HepG2 (cell line): ENCODE measurements around the gene GLIS2. TPM values are rescaled to one million over a fixed set of nuclear protein-coding genes. Genes with fewer than 3 reads are reported as not detected.

Source experiments
- AHR ChIP-seq: IDR thresholded peaks from 2 replicates; pipeline ENCODE4 v1.6.1; 2018; ENCODE audit warnings: missing genetic modification reagents, missing compliant biosample characterization
- BRD4 ChIP-seq: sonication (generic); formaldehyde crosslinking; IDR thresholded peaks from 2 replicates; pipeline ENCODE4 v1.4.0; 2020; ENCODE audit warnings: missing genetic modification reagents
- CHD2 ChIP-seq: IDR thresholded peaks from 2 replicates; pipeline ENCODE4 v1.6.1; 2011; ENCODE audit warnings: low read depth, low read length, improper control_type of control experiment
- FOXP4 ChIP-seq: sonication (generic); formaldehyde crosslinking; IDR thresholded peaks from 2 replicates; pipeline ENCODE4 v1.4.0; 2020; ENCODE audit warnings: missing genetic modification reagents
- GABPA ChIP-seq, 2 experiments: IDR thresholded peaks; 2 replicates each; pipeline ENCODE4 v1.6.1; 2011 to 2016; ENCODE audit warnings: low read depth in 2 of 2, low read length in 1 of 2, missing biosample characterization in 1 of 2, missing genetic modification characterization in 1 of 2
- KLF12 ChIP-seq: sonication (generic); formaldehyde crosslinking; IDR thresholded peaks from 2 replicates; pipeline ENCODE4 v1.4.0; 2020; ENCODE audit warnings: missing genetic modification reagents, borderline replicate concordance
- KLF15 ChIP-seq: sonication (generic); formaldehyde crosslinking; IDR thresholded peaks from 2 replicates; pipeline ENCODE4 v1.8.1; 2023; ENCODE audit warnings: borderline replicate concordance, mild to moderate bottlenecking, inconsistent platforms, missing genetic modification reagents, mixed read lengths
- NFE2L2 ChIP-seq: fragments of 150-350 bp; IDR thresholded peaks from 2 replicates; pipeline ENCODE4 v1.6.1; 2014; ENCODE audit warnings: low read length
- NRL ChIP-seq: sonication (generic); formaldehyde crosslinking; IDR thresholded peaks from 2 replicates; pipeline ENCODE4 v1.5.0; 2020; ENCODE audit warnings: missing genetic modification reagents, mild to moderate bottlenecking, moderate library complexity, borderline replicate concordance
- POGZ ChIP-seq: sonication (generic); formaldehyde crosslinking; IDR thresholded peaks from 2 replicates; pipeline ENCODE4 v1.4.0; 2020; ENCODE audit warnings: mild to moderate bottlenecking, missing genetic modification reagents
- PRMT3 ChIP-seq: sonication (generic); formaldehyde crosslinking; IDR thresholded peaks from 2 replicates; pipeline ENCODE4 v1.8.1; 2022; ENCODE audit warnings: low read depth, mild to moderate bottlenecking, moderate library complexity, missing genetic modification reagents, borderline replicate concordance
- RCOR2 ChIP-seq: IDR thresholded peaks from 2 replicates; pipeline ENCODE4 v1.6.1; 2016; ENCODE audit warnings: missing biosample characterization, missing genetic modification reagents
- RORA ChIP-seq: sonication (generic); formaldehyde crosslinking; IDR thresholded peaks from 2 replicates; pipeline ENCODE4 v1.5.0; 2020; ENCODE audit warnings: mild to moderate bottlenecking, missing genetic modification reagents, moderate library complexity
- SETDB1 ChIP-seq: sonication (generic); formaldehyde crosslinking; IDR thresholded peaks from 2 replicates; pipeline ENCODE4 v1.5.1; 2020; ENCODE audit warnings: missing genetic modification reagents, mild to moderate bottlenecking, borderline replicate concordance
- SNAPC2 ChIP-seq: sonication (generic); formaldehyde crosslinking; IDR thresholded peaks from 2 replicates; pipeline ENCODE4 v1.8.1; 2022; ENCODE audit warnings: mild to moderate bottlenecking, missing genetic modification reagents
- SRSF1 ChIP-seq: fragments of 200-400 bp; formaldehyde crosslinking; optimal IDR thresholded peaks from 2 replicates; pipeline ENCODE3; 2017; ENCODE audit warnings: mild to moderate bottlenecking, low read depth, low read length, moderate library complexity
- STAG1 ChIP-seq: sonication (generic); formaldehyde crosslinking; IDR thresholded peaks from 2 replicates; pipeline ENCODE4 v1.4.0; 2020; ENCODE audit warnings: missing genetic modification reagents
- ZNF10 ChIP-seq: sonication (generic); formaldehyde crosslinking; IDR thresholded peaks from 2 replicates; pipeline ENCODE4 v1.4.0; 2020; ENCODE audit warnings: mild to moderate bottlenecking, low read depth, missing genetic modification reagents, borderline replicate concordance
- ZNF747 ChIP-seq: sonication (generic); formaldehyde crosslinking; IDR thresholded peaks from 2 replicates; pipeline ENCODE4 v1.8.1; 2023; ENCODE audit warnings: missing genetic modification reagents, mild to moderate bottlenecking, borderline replicate concordance
- ZNF784 ChIP-seq: sonication (generic); formaldehyde crosslinking; IDR thresholded peaks from 2 replicates; pipeline ENCODE4 v1.5.1; 2020; ENCODE audit warnings: missing genetic modification reagents, mild to moderate bottlenecking, borderline replicate concordance
- polyA plus RNA-seq, 8 experiments: library from polyadenylated mRNA; depleted of rRNA in 3 of 8; stranded (reverse) in 7 of 8; unstranded in 1 of 8; fragments of >200 nt; fragmentation: Illumina TruSeq in 4 of 8; extraction: Trizol in 4 of 8; gene quantifications; 2 replicates each; pipeline versions ENCODE4 v1.2.1 to v1.2.3, GENCODE V29; 2011 to 2016; ENCODE audit warnings: low read depth in 4 of 8, missing spikeins in 1 of 8, mixed read lengths in 1 of 8; ENCODE audit not compliant: insufficient read depth in 1 of 8
- total RNA-seq, 5 experiments: library from RNA; depleted of rRNA; stranded (reverse); fragments of >200 nt; fragmentation: Illumina TruSeq; extraction: Trizol; gene quantifications; 2 replicates each; pipeline ENCODE4 v1.2.3, GENCODE V29; 2016; ENCODE audit warnings: low read depth in 1 of 5
- TF ChIP-seq, protein P1 (sequence below): sonication (generic); formaldehyde crosslinking; IDR thresholded peaks from 2 replicates; pipeline ENCODE4 v1.9.0; 2021; ENCODE audit warnings: missing genetic modification reagents, borderline replicate concordance
- TF ChIP-seq, protein P2 (sequence below): fragments of 450-650 bp; IDR thresholded peaks from 2 replicates; pipeline ENCODE4 v1.6.1; 2017; ENCODE audit warnings: mild to moderate bottlenecking

GLIS2 gene
- total and polyA plus RNA-seq, 2 of the 13 experiments (the other 11 are each of a cell fraction or from before 2014, with no cell fraction given), result 0.28 to 0.29 TPM

- no peak for TF ChIP-seq RORA (CRISPR knock-in tag)
- no peak for TF ChIP-seq STAG1 (CRISPR knock-in tag)
- TF ChIP-seq BRD4 (CRISPR knock-in tag), result no peak
- no peak for TF ChIP-seq AHR (CRISPR knock-in tag)
- TF ChIP-seq ZNF747 (CRISPR knock-in tag), result peak; percentile 62; the same call in 1 of the 2 replicates
- TF ChIP-seq SNAPC2 (CRISPR knock-in tag), result 0 out of 2 replicates have a peak, but pooled peaks have one; percentile 50
- TF ChIP-seq RCOR2 (CRISPR knock-in tag), result peak; percentile 68; the same call in 1 of the 2 replicates
- TF ChIP-seq ZNF10 (CRISPR knock-in tag), result no peak
- TF ChIP-seq, protein P1, sequence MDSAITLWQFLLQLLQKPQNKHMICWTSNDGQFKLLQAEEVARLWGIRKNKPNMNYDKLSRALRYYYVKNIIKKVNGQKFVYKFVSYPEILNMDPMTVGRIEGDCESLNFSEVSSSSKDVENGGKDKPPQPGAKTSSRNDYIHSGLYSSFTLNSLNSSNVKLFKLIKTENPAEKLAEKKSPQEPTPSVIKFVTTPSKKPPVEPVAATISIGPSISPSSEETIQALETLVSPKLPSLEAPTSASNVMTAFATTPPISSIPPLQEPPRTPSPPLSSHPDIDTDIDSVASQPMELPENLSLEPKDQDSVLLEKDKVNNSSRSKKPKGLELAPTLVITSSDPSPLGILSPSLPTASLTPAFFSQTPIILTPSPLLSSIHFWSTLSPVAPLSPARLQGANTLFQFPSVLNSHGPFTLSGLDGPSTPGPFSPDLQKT (CRISPR knock-in tag), result no peak
- TF ChIP-seq CHD2, result no peak
- peak; percentile 92 for TF ChIP-seq FOXP4 (CRISPR knock-in tag)
- no peak for TF ChIP-seq KLF12 (CRISPR knock-in tag)
- TF ChIP-seq, protein P2, sequence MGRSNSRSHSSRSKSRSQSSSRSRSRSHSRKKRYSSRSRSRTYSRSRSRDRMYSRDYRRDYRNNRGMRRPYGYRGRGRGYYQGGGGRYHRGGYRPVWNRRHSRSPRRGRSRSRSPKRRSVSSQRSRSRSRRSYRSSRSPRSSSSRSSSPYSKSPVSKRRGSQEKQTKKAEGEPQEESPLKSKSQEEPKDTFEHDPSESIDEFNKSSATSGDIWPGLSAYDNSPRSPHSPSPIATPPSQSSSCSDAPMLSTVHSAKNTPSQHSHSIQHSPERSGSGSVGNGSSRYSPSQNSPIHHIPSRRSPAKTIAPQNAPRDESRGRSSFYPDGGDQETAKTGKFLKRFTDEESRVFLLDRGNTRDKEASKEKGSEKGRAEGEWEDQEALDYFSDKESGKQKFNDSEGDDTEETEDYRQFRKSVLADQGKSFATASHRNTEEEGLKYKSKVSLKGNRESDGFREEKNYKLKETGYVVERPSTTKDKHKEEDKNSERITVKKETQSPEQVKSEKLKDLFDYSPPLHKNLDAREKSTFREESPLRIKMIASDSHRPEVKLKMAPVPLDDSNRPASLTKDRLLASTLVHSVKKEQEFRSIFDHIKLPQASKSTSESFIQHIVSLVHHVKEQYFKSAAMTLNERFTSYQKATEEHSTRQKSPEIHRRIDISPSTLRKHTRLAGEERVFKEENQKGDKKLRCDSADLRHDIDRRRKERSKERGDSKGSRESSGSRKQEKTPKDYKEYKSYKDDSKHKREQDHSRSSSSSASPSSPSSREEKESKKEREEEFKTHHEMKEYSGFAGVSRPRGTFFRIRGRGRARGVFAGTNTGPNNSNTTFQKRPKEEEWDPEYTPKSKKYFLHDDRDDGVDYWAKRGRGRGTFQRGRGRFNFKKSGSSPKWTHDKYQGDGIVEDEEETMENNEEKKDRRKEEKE, result no peak
- TF ChIP-seq KLF15 (CRISPR knock-in tag), result no peak
- no peak for TF ChIP-seq GABPA (IDR thresholded peaks at IDR 0.05; ENCODE audit: low read depth, low read length)
- TF ChIP-seq GABPA (CRISPR knock-in tag; IDR thresholded peaks at IDR 0.05; ENCODE audit: low read depth), result no peak
- no peak; the same call in 1 of the 2 replicates for TF ChIP-seq POGZ (CRISPR knock-in tag)
- TF ChIP-seq SRSF1, result no peak
- no peak for TF ChIP-seq NRL (CRISPR knock-in tag)
- no peak for TF ChIP-seq PRMT3 (CRISPR knock-in tag)
- no peak for TF ChIP-seq NFE2L2
- no peak for TF ChIP-seq SETDB1
- TF ChIP-seq ZNF784, result no peak
Measured at GRCh38 chr16:4345836-4346781, 30.2 kb downstream of the GLIS2 start (continued).
